Measurements from ENCODE around the gene EFNA5. TPM values are rescaled to one million over a fixed set of nuclear protein-coding genes. Genes with fewer than 3 reads are reported as not detected.

Gene EFNA5
- total RNA-seq, 1 donor from 2014 or later = 12.0 TPM

GRCh38 chr5:107531308-107531707 lies 139.4 kb downstream of the EFNA5 start:
- H3K27ac Mint-ChIP-seq = no peak overlapping the region
- peaks cover 36% of the 10 kb centered on the region for H3K4me1 Mint-ChIP-seq (ENCODE audit: low read depth)
- no peaks in the 10 kb centered on the region for H3K36me3 Mint-ChIP-seq (ENCODE audit: insufficient read depth)
- TF ChIP-seq CTCF (IDR thresholded peaks at IDR 0.05; ENCODE audit: unreplicated experiment) = no peak
- H3K9me3 Mint-ChIP-seq (ENCODE audit: low read depth) = no peaks in the 10 kb centered on the region
- H3K4me3 Mint-ChIP-seq (ENCODE audit: low read depth) = no peak overlapping the region
- DNase-seq (ENCODE audit: low spot score, unreplicated experiment) = no peak
- no peaks in the 10 kb centered on the region for H3K27me3 Mint-ChIP-seq

- Mint-ChIP-seq H3K9me3 (ENCODE audit: low read depth) (no peaks in the 10 kb centered on the region), H3K36me3 (ENCODE audit: insufficient read depth) (no peaks in the 10 kb centered on the region), H3K4me1 (ENCODE audit: low read depth) (peaks cover 33% of the 10 kb centered on the region), H3K27ac (no peak overlapping the region), H3K4me3 (ENCODE audit: low read depth) (no peak overlapping the region), H3K27me3 (no peaks in the 10 kb centered on the region)
- no peak for TF ChIP-seq CTCF (IDR thresholded peaks at IDR 0.05; ENCODE audit: unreplicated experiment)
- DNase-seq (ENCODE audit: low spot score, unreplicated experiment) = no peak
These were observed 141.1 kb downstream of the EFNA5 start for GRCh38 chr5:107529618-107530017.

- peaks cover 15% of the 10 kb centered on the region for H3K4me1 Mint-ChIP-seq (ENCODE audit: low read depth)
- no peak overlapping the region for H3K4me3 Mint-ChIP-seq (ENCODE audit: low read depth)
- TF ChIP-seq CTCF (IDR thresholded peaks at IDR 0.05; ENCODE audit: unreplicated experiment) = no peak
- no peak overlapping the region for H3K27ac Mint-ChIP-seq
- H3K9me3 Mint-ChIP-seq (ENCODE audit: low read depth) = no peaks in the 10 kb centered on the region
- no peak for DNase-seq (ENCODE audit: low spot score, unreplicated experiment)
- no peaks in the 10 kb centered on the region for H3K36me3 Mint-ChIP-seq (ENCODE audit: insufficient read depth)
- H3K27me3 Mint-ChIP-seq = no peaks in the 10 kb centered on the region
These were observed 144.3 kb downstream of the EFNA5 start for GRCh38 chr5:107526270-107526937.

- TF ChIP-seq CTCF (IDR thresholded peaks at IDR 0.05; ENCODE audit: unreplicated experiment) = no peak
- DNase-seq (ENCODE audit: low spot score, unreplicated experiment) = no peak
- Mint-ChIP-seq H3K9me3 (ENCODE audit: low read depth) (no peaks in the 10 kb centered on the region), H3K27ac (no peak overlapping the region), H3K27me3 (no peaks in the 10 kb centered on the region), H3K36me3 (ENCODE audit: insufficient read depth) (no peaks in the 10 kb centered on the region), H3K4me1 (ENCODE audit: low read depth) (peaks cover 26% of the 10 kb centered on the region), H3K4me3 (ENCODE audit: low read depth) (no peak overlapping the region)
These were observed 146.6 kb downstream of the EFNA5 start for GRCh38 chr5:107524111-107524510.

GRCh38 chr5:107523029-107523680 lies 147.6 kb downstream of the EFNA5 start:
- H3K36me3 Mint-ChIP-seq (ENCODE audit: insufficient read depth) = no peaks in the 10 kb centered on the region
- H3K27me3 Mint-ChIP-seq = no peaks in the 10 kb centered on the region
- TF ChIP-seq CTCF (IDR thresholded peaks at IDR 0.05; ENCODE audit: unreplicated experiment) = no peak
- no peak overlapping the region for H3K27ac Mint-ChIP-seq
- no peak overlapping the region for H3K4me3 Mint-ChIP-seq (ENCODE audit: low read depth)
- H3K4me1 Mint-ChIP-seq (ENCODE audit: low read depth) = peaks cover 29% of the 10 kb centered on the region
- no peak for DNase-seq (ENCODE audit: low spot score, unreplicated experiment)
- no peaks in the 10 kb centered on the region for H3K9me3 Mint-ChIP-seq (ENCODE audit: low read depth)

Measured in progenitor cell of endocrine pancreas (in vitro differentiated cells).